Activated CD4-positive, alpha-beta T cell treated with anti-CD3 and anti-CD28 coated beads, Interleukin-2, amount 50 U/mL, for 48 hours (primary cell): ENCODE measurements around the gene AGAP1.

Experiments
- DNase-seq, 2 experiments: peaks; one replicate each; pipeline ENCODE4 v3.0.0-alpha.2; 2020

Gene AGAP1

GRCh38 chr2:235958221-235958930 lies 464.5 kb downstream of the AGAP1 start:
- no peak for DNase-seq

GRCh38 chr2:235958931-235959410 lies 465.1 kb downstream of the AGAP1 start:
- no peak for DNase-seq

GRCh38 chr2:235960011-235960715 lies 466.3 kb downstream of the AGAP1 start:
- DNase-seq, result no peak

- DNase-seq, result no peak
Observed at GRCh38 chr2:235960716-235961640, 467.1 kb downstream of the AGAP1 start.

GRCh38 chr2:235961711-235962110 lies 467.9 kb downstream of the AGAP1 start:
- no peak for DNase-seq

GRCh38 chr2:235963853-235964577 lies 470.2 kb downstream of the AGAP1 start:
- DNase-seq, result no peak

- DNase-seq, result no peak
Observed at GRCh38 chr2:235964787-235965390, 471.0 kb downstream of the AGAP1 start.

GRCh38 chr2:235966396-235966795 lies 472.6 kb downstream of the AGAP1 start:
- DNase-seq, result no peak

- DNase-seq, result no peak
Observed at GRCh38 chr2:235966932-235967757, 473.3 kb downstream of the AGAP1 start.

GRCh38 chr2:235968155-235968554 lies 474.3 kb downstream of the AGAP1 start:
- DNase-seq, result no peak

GRCh38 chr2:235968616-235969324 lies 474.9 kb downstream of the AGAP1 start:
- DNase-seq, result no peak

GRCh38 chr2:235970204-235971040 lies 476.6 kb downstream of the AGAP1 start:
- DNase-seq, result no peak

GRCh38 chr2:235976516-235976915 lies 482.7 kb downstream of the AGAP1 start:
- DNase-seq, result no peak

- DNase-seq, result no peak
Observed at GRCh38 chr2:235976956-235977355, 483.1 kb downstream of the AGAP1 start.

- DNase-seq, result no peak
Observed at GRCh38 chr2:235977445-235977844, 483.6 kb downstream of the AGAP1 start.

GRCh38 chr2:235978022-235978421 lies 484.2 kb downstream of the AGAP1 start:
- no peak for DNase-seq

- no peak for DNase-seq
Observed at GRCh38 chr2:235979037-235979436, 485.2 kb downstream of the AGAP1 start.

- no peak for DNase-seq
Observed at GRCh38 chr2:235979753-235980435, 486.1 kb downstream of the AGAP1 start.

GRCh38 chr2:235981631-235982030 lies 487.8 kb downstream of the AGAP1 start:
- no peak for DNase-seq
